ENCODE measurements around the gene HDHD3. TPM values are rescaled to one million over a fixed set of nuclear protein-coding genes. Genes with fewer than 3 reads are reported as not detected.

Gene HDHD3
- total RNA-seq = 5.7 and 11.4 TPM in 2 replicates

DNA sequence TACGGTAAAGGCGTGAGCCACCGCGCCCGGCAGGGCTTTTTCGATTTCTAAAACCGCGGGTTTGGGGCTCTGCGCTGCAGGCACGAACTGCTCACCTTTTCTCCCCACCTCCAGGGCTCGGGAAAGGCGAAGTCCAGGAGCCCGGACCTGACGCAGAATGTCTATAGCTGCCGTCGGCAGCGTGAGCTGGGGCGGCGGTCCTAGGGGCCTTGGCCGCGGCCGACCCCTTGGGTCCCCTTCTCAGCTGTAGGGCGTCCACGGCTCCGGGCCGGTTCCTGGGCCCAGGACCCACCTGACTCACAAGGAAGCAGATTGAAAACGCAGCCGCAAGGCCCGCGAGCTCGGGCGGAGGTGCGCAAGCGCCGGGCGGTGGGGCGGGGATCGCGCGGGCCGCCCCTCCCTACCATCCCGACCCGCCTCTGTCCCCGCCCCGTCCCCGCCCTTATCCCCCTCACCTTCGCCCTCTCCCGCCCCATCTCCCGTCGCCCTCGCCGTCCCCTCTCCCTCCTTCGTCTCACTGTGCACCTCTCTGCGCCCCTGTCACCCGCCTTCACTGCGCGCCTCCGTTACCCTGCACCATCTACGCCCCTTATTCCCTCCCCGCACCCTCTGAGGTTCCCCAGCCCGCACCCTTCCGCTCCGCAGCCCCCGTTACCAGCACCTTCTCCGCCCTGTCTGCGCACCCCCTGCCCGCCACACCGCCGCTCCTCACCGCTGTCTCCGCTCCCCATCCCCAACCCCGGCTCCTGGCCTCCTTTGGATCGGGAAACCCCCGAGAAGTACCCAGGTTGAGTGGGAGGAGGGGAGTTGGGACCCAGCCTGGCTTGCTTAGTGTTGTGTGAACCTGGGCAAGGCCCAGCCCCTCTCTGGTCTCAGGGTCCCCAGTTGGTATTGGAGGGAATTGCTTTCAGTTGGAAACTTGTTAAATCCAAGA lies at the start of gene HDHD3:
HDHD3 (minus strand) TSS at position 353 of the 934 bp plus-strand sequence. CDS start 2,632 bp downstream, outside the sequence.

GRCh38 chr9:113410207-113410864 lies 33.5 kb upstream of the HDHD3 start, which contains the start of the genes C9orf43 and POLE3:
Gene C9orf43 (plus strand): TSS chr9:113410747. CDS start chr9:113413494, 2,747 bp downstream.
Gene POLE3 (minus strand): TSS chr9:113410675. CDS start chr9:113410293, 382 bp downstream.

DNA sequence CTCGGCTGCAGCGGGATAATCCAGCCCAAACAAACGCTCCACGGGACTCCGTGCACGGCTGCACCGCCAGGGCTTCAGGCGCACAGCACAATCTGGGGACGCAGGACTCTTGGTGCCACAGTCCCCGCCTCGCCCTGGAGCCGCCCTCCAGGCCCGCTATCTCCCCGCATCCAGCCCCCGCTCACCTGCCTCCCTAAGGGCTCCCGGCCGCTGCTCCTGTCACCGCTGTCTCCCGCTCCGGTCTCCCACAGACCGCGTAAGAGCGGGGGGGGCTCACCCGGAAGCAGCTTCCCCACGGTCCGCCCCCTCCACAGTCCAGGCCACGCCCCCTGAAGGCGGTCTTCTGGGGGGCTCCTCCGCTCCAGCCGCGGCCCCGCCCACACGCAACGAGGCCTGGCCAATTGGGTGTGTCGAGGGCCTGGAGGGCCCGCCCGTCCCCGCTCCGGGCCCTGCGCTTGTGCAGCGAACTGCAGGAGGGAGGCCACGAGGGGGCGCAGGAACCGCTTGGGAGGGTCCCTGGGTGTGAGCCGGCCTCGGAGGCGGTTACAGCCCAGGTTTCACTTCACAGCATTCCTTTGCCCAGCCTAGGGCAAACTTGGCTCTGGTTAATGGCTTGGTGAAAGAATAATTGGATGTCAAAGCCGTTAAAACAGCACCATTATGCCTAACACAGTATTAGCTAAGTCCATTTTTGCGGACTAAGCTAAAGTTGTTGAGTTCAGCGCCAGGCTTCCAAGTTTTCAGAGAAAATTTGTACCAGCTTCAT lies 24.4 kb upstream of the HDHD3 start, which contains the start of gene ALAD:
ALAD (minus strand) TSS at position 258 of the 766 bp plus-strand sequence. CDS start 7,725 bp downstream, outside the sequence.

GRCh38 chr9:113349445-113350094 lies 27.2 kb downstream of the HDHD3 start, which contains the start of gene BSPRY:
Gene BSPRY (plus strand): TSS chr9:113349541. CDS start chr9:113349580, 39 bp downstream.

DNA sequence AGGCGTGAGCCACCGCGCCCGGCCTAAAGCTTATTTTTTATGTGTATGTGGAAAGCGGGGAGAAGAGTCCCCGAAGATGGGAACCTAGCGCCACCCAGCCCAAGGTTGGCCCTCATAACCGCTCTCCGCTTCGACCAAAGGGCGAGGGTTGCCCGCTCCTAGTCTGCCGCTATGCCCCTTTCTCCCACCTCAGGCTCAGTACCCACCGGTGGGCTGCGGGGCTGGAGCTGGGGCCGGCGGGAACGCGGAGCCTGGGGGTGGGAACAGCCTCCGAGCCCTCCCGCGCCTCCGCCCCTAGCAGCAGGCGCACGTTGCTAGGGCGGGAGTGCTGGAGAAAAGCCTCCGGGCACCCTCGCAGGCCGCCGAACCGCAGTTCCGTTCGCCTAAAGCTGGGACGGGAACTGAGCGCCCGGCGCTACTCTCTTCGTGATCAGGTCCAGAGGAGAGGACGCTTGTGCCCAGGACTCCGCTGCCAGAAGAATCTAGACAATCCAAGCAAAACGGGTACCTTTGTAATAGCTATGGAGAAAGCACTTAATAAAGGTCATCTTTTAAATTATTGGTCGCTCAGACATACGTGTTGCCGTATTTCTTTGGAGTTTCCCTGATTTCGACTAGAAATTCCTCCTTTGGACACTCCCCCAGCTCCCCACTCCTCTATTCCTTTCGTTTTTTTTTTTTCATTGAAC lies 36.6 kb downstream of the HDHD3 start, which contains the start of gene WDR31:
WDR31 (minus strand) TSS at position 265 of the 689 bp plus-strand sequence. CDS start 8,253 bp downstream, outside the sequence.

Other genes starting within 250 kb of the HDHD3 start
- 8.4 and 12.2 TPM in 2 replicates for gene SLC31A2, start 226.0 kb downstream of the HDHD3 start, total RNA-seq
- 24.7 and 25.6 TPM in 2 replicates for gene FKBP15, start 155.7 kb downstream of the HDHD3 start, total RNA-seq
- gene SLC31A1, start 155.4 kb downstream of the HDHD3 start, total RNA-seq = 25.0 and 31.6 TPM in 2 replicates
- gene CDC26, start 101.4 kb downstream of the HDHD3 start, total RNA-seq = 28.9 and 47.3 TPM in 2 replicates
- 26.6 and 31.0 TPM in 2 replicates for gene PRPF4, start 101.3 kb downstream of the HDHD3 start, total RNA-seq
- gene RNF183, start 73.6 kb downstream of the HDHD3 start, total RNA-seq = not detected in 2 replicates
- 2.3 and 4.0 TPM in 2 replicates for gene WDR31, start 36.7 kb downstream of the HDHD3 start, total RNA-seq
- gene BSPRY, start 27.4 kb downstream of the HDHD3 start, total RNA-seq = not detected in 2 replicates
- 36.4 and 53.1 TPM in 2 replicates for gene ALAD, start 24.3 kb upstream of the HDHD3 start, total RNA-seq
- 20.2 and 32.1 TPM in 2 replicates for gene POLE3, start 33.7 kb upstream of the HDHD3 start, total RNA-seq
- 0.15 and 0.50 TPM in 2 replicates for gene C9orf43, start 33.8 kb upstream of the HDHD3 start, total RNA-seq
- gene RGS3, start 86.7 kb upstream of the HDHD3 start, total RNA-seq = 49.2 and 74.1 TPM in 2 replicates

Data from smooth muscle cell of trachea (primary cell).